Thyroid gland (tissue), 4 donors: ENCODE measurements around the gene GAB1.

Experiments
- CTCF ChIP-seq, 6 experiments: fragments of 200-600 bp in 3 of 6; fragments of 450-650 bp in 3 of 6; sonication (generic) in 3 of 6; IDR thresholded peaks; one replicate each; pipeline ENCODE4 v1.5.1; 2016 to 2019; ENCODE audit warnings: antibody characterized with exemption in 6 of 6, mild to moderate bottlenecking in 2 of 6, inconsistent platforms in 1 of 6, moderate library complexity in 1 of 6
- POLR2A ChIP-seq, 2 donors: fragments of 450-650 bp; IDR thresholded peaks; one replicate each; pipeline ENCODE4 v1.6.1; 2017; ENCODE audit warnings: antibody characterized with exemption in 2 of 2, mild to moderate bottlenecking in 2 of 2, moderate library complexity in 1 of 2

GRCh38 chr4:143396695-143397094 is 60.0 kb downstream of the GAB1 start:
- TF ChIP-seq CTCF (IDR thresholded peaks at IDR 0.05) (no peak), POLR2A (IDR thresholded peaks at IDR 0.05) (no peak)
